Activated naive CD4-positive, alpha-beta T cell treated with anti-CD3 and anti-CD28 coated beads, Interleukin-2, amount 50 U/mL, for 24 hours (primary cell): ENCODE results near the gene PDK2.

Source experiments
- H3K27ac Mint-ChIP-seq: one replicate; pipeline ENCODE4 v1.8.0; 2021; ENCODE audit warnings: mild to moderate bottlenecking, mixed read lengths
- H3K27me3 Mint-ChIP-seq: one replicate; pipeline ENCODE4 v1.8.0; 2021; ENCODE audit warnings: mixed read lengths
- H3K36me3 Mint-ChIP-seq: one replicate; pipeline ENCODE4 v1.8.0; 2021; ENCODE audit warnings: mixed read lengths
- H3K4me1 Mint-ChIP-seq: one replicate; pipeline ENCODE4 v1.8.0; 2021; ENCODE audit warnings: mixed read lengths
- H3K4me3 Mint-ChIP-seq: one replicate; pipeline ENCODE4 v1.8.0; 2021; ENCODE audit warnings: mild to moderate bottlenecking, mixed read lengths
- H3K9me3 Mint-ChIP-seq: one replicate; pipeline ENCODE4 v1.8.0; 2021; ENCODE audit warnings: mixed read lengths

Gene PDK2

GRCh38 chr17:50149417-50150353 lies 54.5 kb downstream of the PDK2 start:
- Mint-ChIP-seq H3K27me3 (no peaks in the 10 kb centered on the region), H3K4me1 (peaks cover 50% of the 10 kb centered on the region), H3K9me3 (no peaks in the 10 kb centered on the region), H3K27ac (no peak overlapping the region), H3K4me3 (peak overlapping the region; percentile 91), H3K36me3 (no peaks in the 10 kb centered on the region)

- peaks cover 51% of the 10 kb centered on the region for H3K4me1 Mint-ChIP-seq
Observed at GRCh38 chr17:50150354-50151040, 55.3 kb downstream of the PDK2 start, which contains the start of gene PPP1R9B. TSS of gene PPP1R9B (minus strand) at chr17:50150677. CDS start at chr17:50150513, 164 bp downstream.

GRCh38 chr17:50151041-50151936 lies 56.1 kb downstream of the PDK2 start:
- H3K27ac Mint-ChIP-seq: peak overlapping the region; percentile 84
- peaks cover 45% of the 10 kb centered on the region for H3K4me1 Mint-ChIP-seq
- H3K4me3 Mint-ChIP-seq: peak overlapping the region; percentile 85
- no peaks in the 10 kb centered on the region for H3K27me3 Mint-ChIP-seq
- H3K36me3 Mint-ChIP-seq: no peaks in the 10 kb centered on the region
- H3K9me3 Mint-ChIP-seq: no peaks in the 10 kb centered on the region

More at GRCh38 chr17:50150354-50151040, 55.3 kb downstream of the PDK2 start, which contains the start of gene PPP1R9B:
- H3K27ac Mint-ChIP-seq: peak within 1 kb of the TSS; percentile 84
- peak within 1 kb of the TSS; percentile 85 for H3K4me3 Mint-ChIP-seq
- no peaks in the 10 kb centered on the region for H3K36me3 Mint-ChIP-seq
- H3K27me3 Mint-ChIP-seq: no peaks in the 10 kb centered on the region
- H3K9me3 Mint-ChIP-seq: no peaks in the 10 kb centered on the region

- peak overlapping the region; percentile 85 for H3K4me3 Mint-ChIP-seq
- H3K27ac Mint-ChIP-seq: peak overlapping the region; percentile 88
- peaks cover 37% of the 10 kb centered on the region for H3K4me1 Mint-ChIP-seq
- no peaks in the 10 kb centered on the region for H3K9me3 Mint-ChIP-seq
- H3K27me3 Mint-ChIP-seq: no peaks in the 10 kb centered on the region
- H3K36me3 Mint-ChIP-seq: no peaks in the 10 kb centered on the region
Observed at GRCh38 chr17:50151937-50152547, 56.9 kb downstream of the PDK2 start.

DNA sequence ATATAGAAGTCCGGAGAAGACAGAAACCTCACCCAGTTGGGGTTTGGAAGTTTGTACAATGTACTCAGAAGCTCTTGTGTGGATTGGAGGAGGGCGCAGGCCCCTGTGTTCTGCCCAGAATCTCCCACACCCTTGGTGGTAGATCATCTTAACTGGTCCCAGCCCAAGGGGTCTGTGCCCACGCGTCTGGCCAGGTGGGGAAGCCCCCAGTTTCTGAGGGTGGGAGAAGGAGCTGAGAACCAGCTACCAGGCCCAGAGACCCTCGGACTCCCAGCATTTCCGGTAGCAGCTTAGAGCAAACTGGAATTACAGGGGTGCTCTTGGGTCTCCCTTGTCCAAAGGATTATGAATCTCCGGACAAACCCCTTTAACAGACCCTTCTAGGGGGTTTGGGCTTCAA lies 57.6 kb downstream of the PDK2 start:
- no peaks in the 10 kb centered on the region for H3K9me3 Mint-ChIP-seq
- H3K4me3 Mint-ChIP-seq: no peak overlapping the region
- no peaks in the 10 kb centered on the region for H3K36me3 Mint-ChIP-seq
- no peak overlapping the region for H3K27ac Mint-ChIP-seq
- no peaks in the 10 kb centered on the region for H3K27me3 Mint-ChIP-seq
- peaks cover 32% of the 10 kb centered on the region for H3K4me1 Mint-ChIP-seq

DNA sequence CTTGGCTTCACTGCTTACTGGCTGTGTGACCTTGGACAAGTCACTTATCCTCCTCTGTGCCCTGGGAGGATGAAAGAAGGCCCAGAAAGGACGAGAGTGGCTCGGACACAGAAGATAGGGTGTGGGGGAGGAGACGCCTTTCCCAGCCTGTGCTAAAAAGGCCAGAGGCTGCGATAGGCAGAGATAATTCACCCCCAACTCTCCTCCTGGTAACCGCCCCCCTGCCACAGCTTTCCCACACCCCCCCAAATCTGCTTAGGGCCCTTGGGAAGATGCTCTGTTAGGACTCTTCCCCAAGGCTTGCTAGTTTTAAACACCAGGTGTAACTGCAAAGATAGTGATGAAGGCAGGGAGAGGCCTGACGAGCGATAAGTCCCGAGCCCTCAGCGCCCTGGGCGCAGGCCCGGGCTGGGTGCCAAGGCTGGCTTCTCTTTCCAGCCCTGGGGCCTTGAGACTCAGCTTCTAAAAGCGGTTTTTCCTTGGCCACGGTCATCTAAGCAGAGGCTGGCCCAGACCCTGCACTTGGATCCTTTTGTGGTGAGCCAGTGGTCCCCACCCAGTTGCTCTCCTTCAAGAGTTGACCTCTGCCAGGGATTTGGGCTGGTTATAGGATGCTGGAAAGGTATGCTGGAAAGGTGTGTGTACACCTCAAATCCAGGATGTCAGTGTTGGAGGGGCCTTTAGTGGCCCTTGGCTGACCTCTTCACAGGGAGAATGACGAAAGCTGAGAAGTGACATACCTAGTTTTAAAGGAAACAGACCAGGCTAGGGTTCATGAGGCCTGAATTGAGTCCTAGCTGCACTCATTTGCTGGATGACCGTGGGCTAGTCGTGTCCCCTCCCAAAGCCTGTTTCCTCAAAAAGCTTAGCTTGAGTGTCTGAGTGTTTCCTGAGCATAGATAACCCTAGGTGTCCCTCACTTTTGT lies 58.8 kb downstream of the PDK2 start:
- no peaks in the 10 kb centered on the region for H3K9me3 Mint-ChIP-seq
- no peaks in the 10 kb centered on the region for H3K27me3 Mint-ChIP-seq
- H3K27ac Mint-ChIP-seq: no peak overlapping the region
- no peak overlapping the region for H3K4me3 Mint-ChIP-seq
- H3K36me3 Mint-ChIP-seq: no peaks in the 10 kb centered on the region
- H3K4me1 Mint-ChIP-seq: peaks cover 33% of the 10 kb centered on the region

DNA sequence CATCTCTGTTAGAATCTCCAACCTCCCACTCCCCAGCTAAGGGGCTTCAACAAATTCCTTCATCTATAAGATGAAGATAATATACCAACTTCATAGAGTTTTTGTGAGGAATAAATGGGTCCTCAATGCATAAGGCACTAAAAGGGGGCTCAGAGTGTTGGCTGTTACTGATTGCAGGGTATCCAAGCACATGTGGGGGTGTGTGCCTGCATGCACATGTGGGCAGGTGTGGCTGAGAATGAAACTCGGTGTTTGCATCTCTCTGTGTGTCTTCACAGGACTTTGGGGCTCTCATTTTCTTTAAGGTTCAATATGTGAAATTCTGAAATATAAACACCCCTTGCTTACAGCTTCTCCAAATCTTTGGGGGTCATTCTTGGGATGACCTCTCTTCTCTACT lies 59.5 kb downstream of the PDK2 start:
- Mint-ChIP-seq H3K4me1 (peaks cover 33% of the 10 kb centered on the region), H3K9me3 (no peaks in the 10 kb centered on the region), H3K27ac (peak overlapping the region; percentile 23), H3K36me3 (no peaks in the 10 kb centered on the region), H3K4me3 (no peak overlapping the region), H3K27me3 (no peaks in the 10 kb centered on the region)

DNA sequence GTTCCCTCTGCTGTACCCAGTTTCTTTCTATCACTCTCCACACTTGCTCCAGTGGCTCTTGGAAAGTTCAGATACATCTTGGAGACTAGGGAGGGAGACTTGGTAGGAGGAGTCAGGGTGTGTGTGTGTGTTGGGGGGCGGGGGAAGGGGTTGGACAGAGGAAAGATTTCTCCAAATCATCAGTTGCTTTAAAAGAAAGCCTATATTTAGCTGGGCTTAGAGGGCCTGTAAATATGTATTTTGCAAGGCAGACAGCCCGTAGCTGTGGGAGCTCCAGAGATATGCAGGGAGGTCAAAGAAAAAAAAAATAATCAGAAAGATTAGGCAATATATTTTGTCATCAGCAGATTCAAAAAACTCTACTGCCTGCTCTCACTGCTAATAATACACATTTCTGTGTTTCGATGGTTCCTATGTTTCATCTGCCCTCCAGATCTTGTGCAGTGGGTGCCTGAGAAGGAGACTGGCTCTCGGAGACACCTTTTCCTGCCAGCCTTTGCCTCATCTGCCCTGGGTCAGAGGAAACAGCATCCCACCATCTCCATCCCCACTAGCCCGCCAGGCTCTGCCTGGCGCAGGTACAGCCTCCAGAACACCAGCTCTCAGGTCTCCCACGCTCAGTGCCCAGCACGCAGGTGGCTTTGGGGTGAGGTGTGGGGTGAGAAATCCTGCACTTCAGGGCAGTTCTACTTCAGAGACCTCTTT lies 60.1 kb downstream of the PDK2 start:
- Mint-ChIP-seq H3K27me3 (no peaks in the 10 kb centered on the region), H3K4me3 (no peak overlapping the region), H3K4me1 (peaks cover 33% of the 10 kb centered on the region), H3K9me3 (no peaks in the 10 kb centered on the region), H3K27ac (peak overlapping the region; percentile 23), H3K36me3 (no peaks in the 10 kb centered on the region)

- H3K4me1 Mint-ChIP-seq: peaks cover 45% of the 10 kb centered on the region
- H3K9me3 Mint-ChIP-seq: no peaks in the 10 kb centered on the region
- H3K27me3 Mint-ChIP-seq: no peaks in the 10 kb centered on the region
- H3K27ac Mint-ChIP-seq: no peak overlapping the region
- no peak overlapping the region for H3K4me3 Mint-ChIP-seq
- H3K36me3 Mint-ChIP-seq: no peaks in the 10 kb centered on the region
Observed at GRCh38 chr17:50157891-50158290, 62.7 kb downstream of the PDK2 start.

GRCh38 chr17:50161023-50161910 lies 66.1 kb downstream of the PDK2 start:
- H3K36me3 Mint-ChIP-seq: no peaks in the 10 kb centered on the region
- H3K4me3 Mint-ChIP-seq: peak overlapping the region; percentile 80
- H3K4me1 Mint-ChIP-seq: peaks cover 38% of the 10 kb centered on the region
- peak overlapping the region; percentile 89 for H3K27ac Mint-ChIP-seq
- no peaks in the 10 kb centered on the region for H3K27me3 Mint-ChIP-seq
- H3K9me3 Mint-ChIP-seq: no peaks in the 10 kb centered on the region
